MCF 10A (cell line): ENCODE data around the gene CMYA5. TPM values are rescaled to one million over a fixed set of nuclear protein-coding genes. Genes with fewer than 3 reads are reported as not detected.

Experiments
- BruUV-seq: library from RNA; stranded (reverse); fragments of 400-500 nt; replicated peaks from 2 replicates; lab custom pipeline; 2021; lab: Mats Ljungman, UMichigan
- CTCF ChIA-PET: fragments of 300-600 bp; sonication (Branson Sonifier 250); formaldehyde crosslinking; extraction: SDS; loops from one replicate; lab custom pipeline; 2021; ENCODE audit warnings: antibody characterized with exemption, inconsistent platforms; lab: Yijun Ruan, JAX
- POLR2A ChIA-PET: fragments of 300-600, 350-650 bp; sonication (Branson Sonifier 250); formaldehyde crosslinking; extraction: SDS; loops from one replicate; lab custom pipeline; 2020; ENCODE audit warnings: antibody characterized with exemption, inconsistent platforms; lab: Yijun Ruan, JAX
- DNase-seq: peaks from one replicate; pipeline ENCODE4 v3.0.0-alpha.2; 2018; ENCODE audit not compliant: unreplicated experiment
- H3K27ac Mint-ChIP-seq: one replicate; pipeline ENCODE4 v1.8.0; 2022; ENCODE audit warnings: mild to moderate bottlenecking, low read depth, mixed read lengths; ENCODE audit not compliant: unreplicated experiment
- H3K27me3 Mint-ChIP-seq: one replicate; pipeline ENCODE4 v1.8.0; 2022; ENCODE audit warnings: mixed read lengths; ENCODE audit not compliant: insufficient read depth, unreplicated experiment
- H3K36me3 Mint-ChIP-seq: one replicate; pipeline ENCODE4 v1.8.0; 2022; ENCODE audit warnings: mild to moderate bottlenecking, moderate library complexity, mixed read lengths; ENCODE audit not compliant: insufficient read depth, unreplicated experiment
- H3K4me1 Mint-ChIP-seq: one replicate; pipeline ENCODE4 v1.8.0; 2022; ENCODE audit warnings: mixed read lengths; ENCODE audit not compliant: insufficient read depth, unreplicated experiment
- H3K4me3 Mint-ChIP-seq: one replicate; pipeline ENCODE4 v1.8.0; 2022; ENCODE audit warnings: mild to moderate bottlenecking, moderate library complexity, mixed read lengths; ENCODE audit not compliant: unreplicated experiment
- H3K9me3 Mint-ChIP-seq: one replicate; pipeline ENCODE4 v1.8.0; 2022; ENCODE audit warnings: mixed read lengths; ENCODE audit not compliant: unreplicated experiment
- intact Hi-C: fragments of 100-400 bp; cut with micrococcal nuclease; formaldehyde crosslinking; loops from 2 replicates; pipeline ENCODE4 v1.14.1; 2022
- total RNA-seq: library from RNA; stranded (reverse); gene quantifications from 2 replicates; pipeline ENCODE4 v1.2.3, GENCODE V29; 2022
- TF ChIP-seq, protein P1 (sequence below): fragments of 200-600 bp; IDR thresholded peaks from one replicate; pipeline ENCODE4 v1.8.0; 2022; ENCODE audit warnings: antibody characterized with exemption, mild to moderate bottlenecking; ENCODE audit not compliant: unreplicated experiment

The CMYA5 gene
- total RNA-seq, 1 experiment from 2014 or later: 0.61 TPM

DNA sequence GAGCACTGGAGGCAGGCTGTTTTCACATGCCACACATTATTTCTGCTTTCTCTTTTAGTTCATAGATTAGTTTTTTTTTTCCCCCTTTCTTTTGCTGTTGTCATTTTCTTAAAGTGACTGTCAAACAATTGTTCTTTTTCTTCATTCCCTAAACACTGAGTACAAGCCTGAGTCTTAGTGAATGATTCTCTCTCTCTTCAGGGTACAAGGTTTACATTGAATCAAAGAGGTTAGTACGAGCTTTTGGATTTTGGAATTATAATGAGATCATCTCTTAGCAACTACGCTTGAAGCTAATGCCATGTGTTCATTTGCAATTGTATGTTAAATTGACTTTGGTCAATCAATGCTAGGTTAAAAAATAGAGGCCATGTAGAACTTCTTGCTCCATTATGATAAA is 125.1 kb downstream of the CMYA5 start:
- no peak overlapping the region for H3K4me3 Mint-ChIP-seq
- no peaks in the 10 kb centered on the region for H3K9me3 Mint-ChIP-seq
- POLR2A ChIA-PET: interaction anchor here (0.7 kb wide), 1 partner anchor 136 kb away, joined by 3 read pairs; no protein-coding TSS in a partner anchor
- no peaks in the 10 kb centered on the region for H3K4me1 Mint-ChIP-seq
- TF ChIP-seq, protein P1, sequence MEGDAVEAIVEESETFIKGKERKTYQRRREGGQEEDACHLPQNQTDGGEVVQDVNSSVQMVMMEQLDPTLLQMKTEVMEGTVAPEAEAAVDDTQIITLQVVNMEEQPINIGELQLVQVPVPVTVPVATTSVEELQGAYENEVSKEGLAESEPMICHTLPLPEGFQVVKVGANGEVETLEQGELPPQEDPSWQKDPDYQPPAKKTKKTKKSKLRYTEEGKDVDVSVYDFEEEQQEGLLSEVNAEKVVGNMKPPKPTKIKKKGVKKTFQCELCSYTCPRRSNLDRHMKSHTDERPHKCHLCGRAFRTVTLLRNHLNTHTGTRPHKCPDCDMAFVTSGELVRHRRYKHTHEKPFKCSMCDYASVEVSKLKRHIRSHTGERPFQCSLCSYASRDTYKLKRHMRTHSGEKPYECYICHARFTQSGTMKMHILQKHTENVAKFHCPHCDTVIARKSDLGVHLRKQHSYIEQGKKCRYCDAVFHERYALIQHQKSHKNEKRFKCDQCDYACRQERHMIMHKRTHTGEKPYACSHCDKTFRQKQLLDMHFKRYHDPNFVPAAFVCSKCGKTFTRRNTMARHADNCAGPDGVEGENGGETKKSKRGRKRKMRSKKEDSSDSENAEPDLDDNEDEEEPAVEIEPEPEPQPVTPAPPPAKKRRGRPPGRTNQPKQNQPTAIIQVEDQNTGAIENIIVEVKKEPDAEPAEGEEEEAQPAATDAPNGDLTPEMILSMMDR: no peak
- intact Hi-C loops: no loop called here
- DNase-seq: no peak
- H3K27ac Mint-ChIP-seq: no peak overlapping the region
- CTCF ChIA-PET: no interaction called here
- no peaks in the 10 kb centered on the region for H3K27me3 Mint-ChIP-seq
- BruUV-seq: no TSS peak
- no peaks in the 10 kb centered on the region for H3K36me3 Mint-ChIP-seq

DNA sequence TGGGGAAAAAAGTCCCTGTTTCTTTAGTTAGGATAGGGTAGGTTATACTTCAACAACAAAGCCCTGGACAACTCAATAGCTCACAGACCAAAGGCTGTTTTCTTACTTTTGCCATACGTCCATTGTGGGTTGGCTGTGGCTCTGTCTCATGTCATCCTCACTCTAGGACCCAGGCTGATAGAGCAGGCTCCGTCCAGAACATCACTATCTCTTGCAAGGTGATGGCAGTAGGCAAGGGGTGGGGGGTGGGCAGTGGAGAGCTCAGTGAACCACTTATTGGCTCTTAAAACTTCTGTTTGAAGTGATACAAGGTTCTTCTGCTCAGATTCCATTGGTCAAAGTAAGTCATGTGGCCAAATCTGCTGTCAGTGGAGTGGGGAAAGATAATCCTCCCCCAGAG is 126.4 kb downstream of the CMYA5 start:
- Mint-ChIP-seq H3K27me3 (no peaks in the 10 kb centered on the region), H3K9me3 (no peaks in the 10 kb centered on the region), H3K4me3 (no peak overlapping the region), H3K27ac (no peak overlapping the region), H3K36me3 (no peaks in the 10 kb centered on the region), H3K4me1 (no peaks in the 10 kb centered on the region)
- no TSS peak for BruUV-seq
- ChIA-PET POLR2A (no interaction called here), CTCF (interaction anchor here (0.5 kb wide), 1 partner anchor 175 kb away, joined by 4 read pairs; no protein-coding TSS in a partner anchor)
- intact Hi-C loops: no loop called here
- no peak for DNase-seq
- TF ChIP-seq, protein P1: no peak

DNA sequence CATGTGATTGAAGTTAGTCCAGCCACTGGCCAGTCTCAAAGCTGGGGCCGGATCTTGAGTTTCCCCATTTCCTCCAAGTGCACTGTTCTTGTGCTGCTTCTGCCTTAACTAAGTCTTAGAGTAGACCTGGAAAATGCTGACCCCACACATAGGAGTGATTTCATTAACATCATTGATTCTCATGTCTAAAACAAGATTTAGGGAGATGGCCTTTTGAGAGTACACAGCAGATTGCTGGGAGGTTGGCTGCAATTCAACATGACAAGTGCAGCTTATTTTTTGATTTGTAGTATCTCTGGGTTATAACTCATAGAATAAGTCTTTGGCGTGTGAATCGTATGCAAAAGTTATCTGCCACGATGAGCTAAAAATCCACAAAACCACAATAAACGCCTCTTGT is 131.0 kb downstream of the CMYA5 start:
- BruUV-seq: no TSS peak
- H3K4me3 Mint-ChIP-seq: no peak overlapping the region
- no peaks in the 10 kb centered on the region for H3K27me3 Mint-ChIP-seq
- no peak for DNase-seq
- TF ChIP-seq, protein P1: no peak
- intact Hi-C loops: no loop called here
- no peaks in the 10 kb centered on the region for H3K9me3 Mint-ChIP-seq
- ChIA-PET CTCF (interaction anchor here (1.6 kb wide), 1 partner anchor 37 kb away, joined by 4 read pairs; no protein-coding TSS in a partner anchor), POLR2A (no interaction called here)
- H3K27ac Mint-ChIP-seq: no peak overlapping the region
- no peaks in the 10 kb centered on the region for H3K36me3 Mint-ChIP-seq
- H3K4me1 Mint-ChIP-seq: no peaks in the 10 kb centered on the region

DNA sequence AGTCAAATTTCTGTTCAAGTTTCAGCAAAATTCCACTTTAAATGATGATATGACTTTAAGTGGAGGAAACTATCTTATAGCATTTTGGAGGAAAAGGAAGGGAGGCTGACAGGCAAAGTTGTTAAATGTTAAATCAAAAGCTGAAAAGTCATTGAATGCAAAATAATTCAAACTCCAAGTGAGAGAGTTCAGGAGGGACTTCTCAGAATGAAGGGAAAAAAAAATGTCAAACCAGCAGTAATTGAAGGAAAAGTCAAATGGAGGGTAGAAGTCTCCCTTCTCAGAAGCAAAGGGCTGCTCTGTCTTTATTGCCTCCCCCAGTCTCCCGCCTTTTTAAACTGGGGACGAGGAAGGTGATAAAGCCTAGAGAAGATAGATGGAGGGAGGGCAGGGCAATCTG is 134.8 kb downstream of the CMYA5 start:
- intact Hi-C loops: no loop called here

More for the DNA sequence above, 134.8 kb downstream of the CMYA5 start:
- POLR2A ChIA-PET: no interaction called here
- H3K36me3 Mint-ChIP-seq: no peaks in the 10 kb centered on the region
- H3K27ac Mint-ChIP-seq: no peak overlapping the region
- no peak for DNase-seq
- no TSS peak for BruUV-seq
- no peaks in the 10 kb centered on the region for H3K27me3 Mint-ChIP-seq
- H3K4me3 Mint-ChIP-seq: no peak overlapping the region
- no peaks in the 10 kb centered on the region for H3K4me1 Mint-ChIP-seq
- H3K9me3 Mint-ChIP-seq: no peaks in the 10 kb centered on the region
- CTCF ChIA-PET: interaction anchor here (0.9 to 1.0 kb wide), 2 partner anchors 18 to 29 kb away, joined by 3 to 5 read pairs; no protein-coding TSS in a partner anchor
- TF ChIP-seq, protein P1: no peak
